ENCODE results near the gene TRMT5.

TRMT5 gene

DNA sequence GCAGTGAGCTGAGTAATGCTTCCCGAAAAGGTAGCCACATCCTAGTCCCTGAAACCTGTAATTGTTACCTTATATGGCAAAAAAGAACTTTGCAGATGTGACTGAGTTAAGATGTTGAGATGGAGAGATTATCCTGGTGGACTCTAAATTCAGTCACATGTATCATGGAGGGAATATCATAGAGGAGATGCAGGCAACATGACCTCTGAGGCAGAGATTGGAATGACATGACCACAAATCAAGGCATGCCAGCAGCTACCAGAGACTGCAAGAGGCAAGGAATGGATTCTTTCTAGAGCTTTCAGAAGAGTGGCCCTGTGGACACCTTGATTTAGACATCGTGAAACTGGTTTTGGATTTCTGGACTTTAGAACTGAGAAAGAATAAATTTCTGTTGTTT is 18.7 kb upstream of the TRMT5 start:
- ChIA-PET POLR2A (ENCODE audit: low non-redundant PET) (no interaction called here), CTCF (no interaction called here)
- TF ChIP-seq, protein P1, sequence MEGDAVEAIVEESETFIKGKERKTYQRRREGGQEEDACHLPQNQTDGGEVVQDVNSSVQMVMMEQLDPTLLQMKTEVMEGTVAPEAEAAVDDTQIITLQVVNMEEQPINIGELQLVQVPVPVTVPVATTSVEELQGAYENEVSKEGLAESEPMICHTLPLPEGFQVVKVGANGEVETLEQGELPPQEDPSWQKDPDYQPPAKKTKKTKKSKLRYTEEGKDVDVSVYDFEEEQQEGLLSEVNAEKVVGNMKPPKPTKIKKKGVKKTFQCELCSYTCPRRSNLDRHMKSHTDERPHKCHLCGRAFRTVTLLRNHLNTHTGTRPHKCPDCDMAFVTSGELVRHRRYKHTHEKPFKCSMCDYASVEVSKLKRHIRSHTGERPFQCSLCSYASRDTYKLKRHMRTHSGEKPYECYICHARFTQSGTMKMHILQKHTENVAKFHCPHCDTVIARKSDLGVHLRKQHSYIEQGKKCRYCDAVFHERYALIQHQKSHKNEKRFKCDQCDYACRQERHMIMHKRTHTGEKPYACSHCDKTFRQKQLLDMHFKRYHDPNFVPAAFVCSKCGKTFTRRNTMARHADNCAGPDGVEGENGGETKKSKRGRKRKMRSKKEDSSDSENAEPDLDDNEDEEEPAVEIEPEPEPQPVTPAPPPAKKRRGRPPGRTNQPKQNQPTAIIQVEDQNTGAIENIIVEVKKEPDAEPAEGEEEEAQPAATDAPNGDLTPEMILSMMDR (conservative IDR thresholded peaks at IDR 0.05; ENCODE audit: low read depth), result no peak
- no peak for DNase-seq (ENCODE audit: low spot score)
- H3K27ac ChIP-seq, result no peak overlapping the region

DNA sequence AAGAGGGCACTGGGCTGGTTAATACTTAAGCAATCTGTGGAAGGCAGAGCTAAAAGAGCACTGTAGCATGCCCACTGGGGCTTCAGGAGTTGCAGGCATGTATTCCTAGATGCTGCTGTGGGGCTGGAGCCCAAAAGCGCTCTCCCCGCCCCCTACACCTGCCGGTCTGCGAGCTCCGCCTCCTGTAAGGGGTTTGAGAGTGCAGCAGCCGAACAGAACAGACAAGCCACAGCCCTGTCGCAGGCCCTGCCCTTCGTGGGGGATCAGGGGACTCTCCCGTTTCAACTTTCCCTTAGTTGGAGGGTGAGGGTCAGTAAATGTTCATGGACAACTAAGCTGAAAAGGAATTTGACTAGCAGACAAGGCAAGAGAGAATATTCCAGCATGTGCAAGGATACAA is 17.7 kb upstream of the TRMT5 start:
- DNase-seq (ENCODE audit: low spot score), result no peak
- POLR2A ChIA-PET (ENCODE audit: low non-redundant PET), result no interaction called here
- CTCF ChIA-PET, result no interaction called here
- TF ChIP-seq, protein P1 (conservative IDR thresholded peaks at IDR 0.05; ENCODE audit: low read depth), result no peak
- no peak overlapping the region for H3K27ac ChIP-seq

DNA sequence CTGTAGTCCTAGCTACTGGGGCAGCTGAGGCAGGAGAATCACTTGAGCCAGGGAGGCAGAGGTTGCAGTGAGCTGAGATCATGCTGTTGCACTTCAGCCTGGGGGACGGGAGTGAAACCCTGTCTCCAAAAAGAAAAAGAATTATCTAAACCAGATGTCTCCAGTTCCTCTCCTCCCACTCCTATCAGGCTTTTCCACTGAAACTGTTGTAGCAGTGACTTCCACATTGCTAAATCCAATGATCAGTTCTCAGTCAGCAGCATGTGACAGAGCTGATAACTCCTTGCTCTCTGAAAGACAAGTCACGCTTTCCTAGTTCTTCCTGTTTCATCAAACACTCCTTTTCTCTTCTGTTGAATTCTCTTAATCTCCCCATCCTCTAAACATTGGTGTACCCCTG is 8.7 kb upstream of the TRMT5 start:
- DNase-seq (ENCODE audit: low spot score), result no peak
- TF ChIP-seq, protein P1 (conservative IDR thresholded peaks at IDR 0.05; ENCODE audit: low read depth), result no peak
- ChIA-PET POLR2A (ENCODE audit: low non-redundant PET) (no interaction called here), CTCF (no interaction called here)
- no peak overlapping the region for H3K27ac ChIP-seq

DNA sequence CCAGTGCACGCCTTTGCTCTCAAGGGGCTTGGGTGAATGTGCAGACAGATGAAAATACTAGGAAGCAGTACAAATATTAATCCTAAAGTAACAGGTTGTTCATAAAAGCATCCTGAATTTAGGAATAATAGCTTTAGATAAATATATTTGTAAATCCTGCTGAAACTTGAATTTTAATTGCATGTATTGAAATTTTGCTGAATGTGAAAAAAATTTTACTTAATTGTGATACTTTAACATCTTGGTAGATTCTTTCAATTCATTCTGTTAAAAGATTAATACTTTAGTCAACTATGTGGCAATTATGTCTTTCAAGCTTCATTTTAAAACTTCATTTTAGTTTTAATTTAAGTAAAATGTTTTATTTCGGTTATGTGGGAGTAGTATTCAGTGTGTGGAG is 5.6 kb upstream of the TRMT5 start:
- DNase-seq (ENCODE audit: low spot score), result no peak
- ChIA-PET POLR2A (ENCODE audit: low non-redundant PET) (no interaction called here), CTCF (no interaction called here)
- H3K27ac ChIP-seq, result no peak overlapping the region
- TF ChIP-seq, protein P1 (conservative IDR thresholded peaks at IDR 0.05; ENCODE audit: low read depth), result no peak

DNA sequence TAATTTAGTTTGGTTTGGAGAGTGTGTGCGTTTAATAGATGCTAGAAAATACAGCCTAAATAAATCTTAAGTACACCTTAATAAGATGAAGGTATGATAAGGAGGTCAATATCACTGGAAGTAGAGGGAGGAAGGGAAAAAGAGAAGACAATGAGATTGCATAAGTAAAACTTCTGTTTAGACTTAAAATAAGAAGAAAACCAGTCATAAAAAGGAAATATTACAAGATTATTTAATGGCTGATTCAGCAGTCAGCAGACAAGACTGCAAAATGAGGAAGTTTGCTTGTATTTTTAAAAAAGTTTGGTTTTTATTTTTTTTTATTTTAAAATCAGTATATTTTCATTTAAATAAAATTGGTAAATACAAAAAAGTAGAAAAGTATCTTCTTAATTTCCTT is 3.3 kb upstream of the TRMT5 start:
- no peak overlapping the region for H3K27ac ChIP-seq
- DNase-seq (ENCODE audit: low spot score), result no peak
- ChIA-PET POLR2A (ENCODE audit: low non-redundant PET) (no interaction called here), CTCF (interaction anchor here (0.6 kb wide), 1 partner anchor 327 kb away, joined by 3 read pairs; no protein-coding TSS in a partner anchor)
- TF ChIP-seq, protein P1 (conservative IDR thresholded peaks at IDR 0.05; ENCODE audit: low read depth), result no peak

DNA sequence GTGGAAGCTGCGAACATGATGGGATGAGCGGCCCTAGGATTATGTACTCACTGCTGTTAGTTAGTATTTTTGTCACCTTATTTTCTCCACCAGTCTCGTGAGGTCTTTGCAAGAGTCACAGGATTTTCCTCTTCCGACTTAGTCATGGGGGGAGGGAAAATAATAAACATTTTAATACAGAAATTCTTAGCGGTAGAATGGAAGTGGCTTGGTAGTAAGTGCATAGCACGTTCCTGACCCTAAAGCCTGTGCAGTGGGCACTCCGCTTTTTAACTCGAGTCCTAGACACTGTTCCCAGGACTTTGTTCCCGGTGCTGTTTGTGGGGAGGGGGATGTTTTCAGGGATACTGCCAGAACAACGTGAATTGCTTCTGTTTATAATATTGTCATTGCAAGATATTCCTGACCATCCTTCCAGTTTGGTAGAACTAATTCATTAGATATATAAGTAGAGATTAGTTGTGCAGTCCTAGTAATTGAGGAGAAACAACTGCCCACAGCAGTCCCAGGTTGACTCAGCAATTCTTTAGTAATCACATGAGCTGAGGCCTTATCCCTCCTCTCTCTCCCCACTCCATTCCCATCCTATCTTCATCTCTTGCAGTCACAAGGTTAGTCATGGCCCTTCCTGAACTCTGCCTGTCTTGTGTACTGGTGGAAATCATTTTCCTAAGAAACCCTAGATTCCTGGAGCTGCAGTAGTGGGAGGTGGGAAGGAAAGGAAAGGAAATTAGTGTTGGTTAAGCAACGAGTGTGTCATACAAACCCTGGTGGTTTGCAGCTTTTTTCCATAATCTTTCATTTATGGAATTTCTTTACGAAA is 965 bp upstream of the TRMT5 start:
- CTCF ChIA-PET, result interaction anchor here (1.2 kb wide), 1 partner anchor 260 kb away, joined by 8 read pairs; no protein-coding TSS in a partner anchor
- peak overlapping the region; percentile 83 for H3K27ac ChIP-seq
- TF ChIP-seq, protein P1 (conservative IDR thresholded peaks at IDR 0.05; ENCODE audit: low read depth), result no peak
- POLR2A ChIA-PET (ENCODE audit: low non-redundant PET), result interaction anchor here (0.7 kb wide), 1 partner anchor 332 kb away, joined by 3 read pairs; no protein-coding TSS in a partner anchor
- peak; percentile 33 for DNase-seq (ENCODE audit: low spot score)

Data from RWPE1 (cell line).